H1 (cell line): Measurements from ENCODE around the gene STK31.

ENCODE experiments used
- EZH2 ChIP-seq: fragments of 200-600 bp; sonication (generic); IDR thresholded peaks from 2 replicates; pipeline ENCODE4 v1.7.1; 2012; ENCODE audit warnings: low read depth, mild to moderate bottlenecking, moderate library complexity, low read length, inconsistent platforms; ENCODE audit not compliant: severe bottlenecking
- JUND ChIP-seq: IDR thresholded peaks from 2 replicates; pipeline ENCODE4 v1.6.1; 2011; ENCODE audit warnings: mild to moderate bottlenecking, improper control_type of control experiment, low read length
- POLR2A ChIP-seq, 2 experiments: IDR thresholded peaks; 1 replicate in 1 of 2; 2 replicates in 1 of 2; pipeline ENCODE4 v1.6.1; 2011; ENCODE audit warnings: low read depth in 2 of 2, low read length in 2 of 2, mild to moderate bottlenecking in 2 of 2; ENCODE audit errors: control extremely low read depth in 1 of 2
- POLR2AphosphoS5 ChIP-seq: IDR thresholded peaks from 2 replicates; pipeline ENCODE4 v1.6.1; 2011; ENCODE audit warnings: low read depth, low read length
- TF ChIP-seq, protein P1 (sequence below), 3 experiments: IDR thresholded peaks; 1 replicate in 2 of 3; 2 replicates in 1 of 3; pipeline versions ENCODE4 v1.5.1 to v1.6.1; 2011; ENCODE audit warnings: low read length in 3 of 3, mild to moderate bottlenecking in 3 of 3, inconsistent platforms in 2 of 3, low read depth in 1 of 3, moderate library complexity in 1 of 3; ENCODE audit not compliant: insufficient read depth in 1 of 3; ENCODE audit errors: control extremely low read depth in 1 of 3

DNA sequence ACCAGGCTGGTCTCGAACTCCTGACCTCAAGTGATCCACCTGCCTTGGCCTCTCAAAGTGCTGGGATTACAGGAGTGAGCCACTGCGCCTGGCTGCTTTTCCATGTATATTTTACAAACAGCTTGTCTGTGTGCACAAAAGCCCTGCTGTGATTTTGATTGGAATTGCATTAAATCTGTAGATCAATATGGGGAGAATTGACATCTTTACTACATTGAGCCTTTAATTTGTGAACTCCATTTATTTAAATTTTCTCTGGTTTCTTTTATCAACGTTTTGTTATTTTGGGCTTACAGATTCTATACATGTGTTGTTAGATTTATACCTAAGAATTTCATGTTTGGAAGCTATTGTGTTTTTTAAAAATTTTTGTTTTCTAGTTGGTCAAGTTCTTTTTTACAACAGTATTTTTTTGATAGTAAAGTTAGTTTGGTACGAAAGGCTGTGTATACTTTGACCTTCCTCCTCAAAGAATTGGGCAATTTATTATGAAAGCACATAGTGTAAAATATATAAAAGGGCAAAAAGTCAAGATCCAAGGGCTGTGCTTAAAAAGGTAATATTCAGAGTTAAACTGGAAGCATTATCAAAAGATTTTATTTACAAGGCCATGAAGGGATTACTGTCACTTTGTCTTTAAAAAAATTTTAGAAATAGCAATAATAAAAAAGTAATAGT lies 92.8 kb downstream of the STK31 start:
- no peak for TF ChIP-seq POLR2AphosphoS5
- TF ChIP-seq POLR2A (IDR thresholded peaks at IDR 0.05; ENCODE audit: control extremely low read depth in 1 of 2, low read depth in 2 of 2, low read length in 2 of 2): no peak
- TF ChIP-seq, protein P1, sequence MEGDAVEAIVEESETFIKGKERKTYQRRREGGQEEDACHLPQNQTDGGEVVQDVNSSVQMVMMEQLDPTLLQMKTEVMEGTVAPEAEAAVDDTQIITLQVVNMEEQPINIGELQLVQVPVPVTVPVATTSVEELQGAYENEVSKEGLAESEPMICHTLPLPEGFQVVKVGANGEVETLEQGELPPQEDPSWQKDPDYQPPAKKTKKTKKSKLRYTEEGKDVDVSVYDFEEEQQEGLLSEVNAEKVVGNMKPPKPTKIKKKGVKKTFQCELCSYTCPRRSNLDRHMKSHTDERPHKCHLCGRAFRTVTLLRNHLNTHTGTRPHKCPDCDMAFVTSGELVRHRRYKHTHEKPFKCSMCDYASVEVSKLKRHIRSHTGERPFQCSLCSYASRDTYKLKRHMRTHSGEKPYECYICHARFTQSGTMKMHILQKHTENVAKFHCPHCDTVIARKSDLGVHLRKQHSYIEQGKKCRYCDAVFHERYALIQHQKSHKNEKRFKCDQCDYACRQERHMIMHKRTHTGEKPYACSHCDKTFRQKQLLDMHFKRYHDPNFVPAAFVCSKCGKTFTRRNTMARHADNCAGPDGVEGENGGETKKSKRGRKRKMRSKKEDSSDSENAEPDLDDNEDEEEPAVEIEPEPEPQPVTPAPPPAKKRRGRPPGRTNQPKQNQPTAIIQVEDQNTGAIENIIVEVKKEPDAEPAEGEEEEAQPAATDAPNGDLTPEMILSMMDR (IDR thresholded peaks at IDR 0.05; ENCODE audit: control extremely low read depth in 1 of 3, insufficient read depth in 1 of 3, low read depth in 1 of 3, low read length in 3 of 3): no peak
- no peak for TF ChIP-seq JUND
- TF ChIP-seq EZH2: no peak
